ENCODE results near the gene CYP2A13. TPM values are rescaled to one million over a fixed set of nuclear protein-coding genes. Genes with fewer than 3 reads are reported as not detected.

CYP2A13 gene
- total RNA-seq, 1 experiment from 2014 or later, result 0.63 TPM

GRCh38 chr19:41114132-41114531 lies 25.9 kb downstream of the CYP2A13 start, which contains the start of gene CYP2F1:
Gene CYP2F1 (plus strand): TSS chr19:41114432. CDS start chr19:41116189, 1,757 bp downstream.
- Histone ChIP-seq H3K79me1 (ENCODE audit: insufficient read depth, low read depth, low read length, poor library complexity, severe bottlenecking) (no peaks in the 10 kb centered on the region), H4K8ac (replicated peaks; ENCODE audit: insufficient read length, low read depth, low read length) (no peak within 1 kb of the TSS), H2BK12ac (ENCODE audit: insufficient read length, low read depth, low read length) (no peak within 1 kb of the TSS), H4K20me1 (ENCODE audit: control insufficient read depth, insufficient read depth, insufficient read length) (no peaks in the 10 kb centered on the region), H3K9ac (ENCODE audit: extremely low read depth, insufficient read length, low read length) (no peak within 1 kb of the TSS), H2AK5ac (ENCODE audit: insufficient read length, low read length) (no peak within 1 kb of the TSS), H2BK20ac (ENCODE audit: low read depth, low read length, poor library complexity, severe bottlenecking) (no peak within 1 kb of the TSS), H3K4ac (ENCODE audit: low read depth, low read length) (no peak within 1 kb of the TSS), H3K23me2 (ENCODE audit: insufficient read length, low read depth, low read length, poor library complexity, severe bottlenecking) (no peaks in the 10 kb centered on the region), H3K14ac (ENCODE audit: insufficient read depth, low read length) (no peak within 1 kb of the TSS), H3K18ac (ENCODE audit: insufficient read length, low read depth, low read length) (no peak within 1 kb of the TSS), H3K9me3 (ENCODE audit: control insufficient read depth, low read depth, low read length) (peaks cover 21% of the 10 kb centered on the region), H4K5ac (ENCODE audit: insufficient read length, low read depth, low read length) (no peak within 1 kb of the TSS), H2BK15ac (ENCODE audit: low read depth, low read length) (no peak within 1 kb of the TSS), H3K4me2 (ENCODE audit: insufficient read depth, insufficient read length, low read length) (no peak within 1 kb of the TSS), H4K91ac (ENCODE audit: insufficient read length, low read depth, low read length) (no peak within 1 kb of the TSS), H2BK5ac (ENCODE audit: insufficient read length, low read length) (no peak within 1 kb of the TSS), H3K23ac (ENCODE audit: insufficient read length, low read depth, low read length) (no peak within 1 kb of the TSS), H3K56ac (ENCODE audit: insufficient read length, low read depth, low read length) (no peak within 1 kb of the TSS), H3T11ph (ENCODE audit: low read length) (no peak within 1 kb of the TSS), H3K4me1 (ENCODE audit: insufficient read depth, low read length) (no peaks in the 10 kb centered on the region), H3K79me2 (ENCODE audit: insufficient read depth, low read length) (no peaks in the 10 kb centered on the region), H3K27me3 (ENCODE audit: insufficient read depth, low read length) (no peaks in the 10 kb centered on the region), H2AFZ (ENCODE audit: low read length) (no peak within 1 kb of the TSS), H2BK120ac (ENCODE audit: low read depth, low read length, poor library complexity, severe bottlenecking) (no peak within 1 kb of the TSS), H3K27ac (ENCODE audit: insufficient read length, low read depth, low read length) (no peak within 1 kb of the TSS)
- Mint-ChIP-seq H3K36me3 (ENCODE audit: insufficient read depth in 1 of 3, low read depth in 3 of 3) (peaks cover 11 to 18% (median 13%) of the 10 kb centered on the region in 3 experiments), H3K9me3 (peaks cover 31% of the 10 kb centered on the region in 2 experiments), H3K27me3 (ENCODE audit: low read depth) (peaks cover 26% of the 10 kb centered on the region), H3K4me3 (no peak within 1 kb of the TSS), H3K27ac (no peak within 1 kb of the TSS), H3K4me1 (no peaks in the 10 kb centered on the region)
- TF ChIP-seq CTCF (conservative IDR thresholded peaks at IDR 0.05), result no peak
- WGBS (ENCODE audit: extremely low coverage, insufficient read length, low lambda C conversion rate), result no CpG with 5 or more reads among the region's 7 CpGs
- DNase-seq, result no peak
